Measurements from ENCODE around the gene RFXAP. TPM values are rescaled to one million over a fixed set of nuclear protein-coding genes. Genes with fewer than 3 reads are reported as not detected.

Gene RFXAP
- total and polyA plus RNA-seq, 2 of the 4 experiments (the other 2 are of a cell fraction), result 0.54 to 2.7 TPM

GRCh38 chr13:36796052-36796451 is 23.0 kb upstream of the RFXAP start:
- POLR2A ChIA-PET (ENCODE audit: unreplicated experiment), result no interaction called here
- H2AK5ac ChIP-seq (ENCODE audit: low read depth, low read length), result no peak overlapping the region
- no peak overlapping the region for H4K91ac ChIP-seq (ENCODE audit: insufficient read depth, low read depth, low read length)
- H3K56ac ChIP-seq (ENCODE audit: extremely low read depth, insufficient read depth, low read length), result no peak overlapping the region
- CTCF ChIA-PET, result no interaction called here
- ATAC-seq (ENCODE audit: low read depth), result no peak
- no peak overlapping the region for H3K4ac ChIP-seq (ENCODE audit: low read depth, low read length)
- H2BK15ac ChIP-seq (ENCODE audit: low read depth, low read length), result no peak overlapping the region
- H4K20me1 ChIP-seq (ENCODE audit: insufficient read depth, low read length), result no peaks in the 10 kb centered on the region
- H3K4me1 ChIP-seq (ENCODE audit: control insufficient read depth, insufficient read depth, low read length), result no peaks in the 10 kb centered on the region
- BruUV-seq (replicated peaks), result no TSS peak
- no peak overlapping the region for H3K23ac ChIP-seq (ENCODE audit: low read depth, low read length)
- no peak overlapping the region for H4K8ac ChIP-seq (ENCODE audit: low read depth in 2 of 2, low read length in 2 of 2)
- no peak overlapping the region for H3K9ac ChIP-seq (ENCODE audit: low read depth, low read length)
- H3K27me3 ChIP-seq (ENCODE audit: control insufficient read depth, insufficient read depth, low read length), result no peaks in the 10 kb centered on the region; the same call in none of the 2 replicates
- H3K4me3 ChIP-seq (ENCODE audit: insufficient read depth, low read depth, low read length), result no peak overlapping the region
- H2BK120ac ChIP-seq (ENCODE audit: low read depth, low read length), result no peak overlapping the region
- no peak overlapping the region for H3K14ac ChIP-seq (replicated peaks; ENCODE audit: low read depth, low read length)
- intact Hi-C loops (cut with micrococcal nuclease), result no loop called here
- dilution Hi-C loops (cut with HindIII; ENCODE audit: low sequenced_read_pairs, unreplicated experiment), result no loop called here
- H2AK9ac ChIP-seq (replicated peaks; ENCODE audit: low read depth, low read length, poor library complexity), result no peak overlapping the region
- no peaks in the 10 kb centered on the region for H3K9me3 ChIP-seq (ENCODE audit: control insufficient read depth, insufficient read depth, low read length)
- DNase-seq, result no peak
- WGBS, 2 experiments (ENCODE audit: extremely low coverage in 2 of 2, insufficient read length in 1 of 2), result no CpG with 5 or more reads among the region's 3 CpGs
- no peak for TF ChIP-seq RCOR1 (IDR thresholded peaks at IDR 0.05; ENCODE audit: insufficient replicate concordance, low read length)
- no peak for TF ChIP-seq MAFK (IDR thresholded peaks at IDR 0.05; ENCODE audit: low read depth, low read length)
- TF ChIP-seq MAZ (IDR thresholded peaks at IDR 0.05; ENCODE audit: borderline replicate concordance, low read depth, low read length), result no peak
- no peak for TF ChIP-seq NFE2L2 (IDR thresholded peaks at IDR 0.05; ENCODE audit: low read depth, low read length)
- no peak for TF ChIP-seq SMC3 (IDR thresholded peaks at IDR 0.05; ENCODE audit: low read depth, low read length)
- H2BK5ac ChIP-seq (ENCODE audit: low read depth, low read length, poor library complexity, severe bottlenecking), result no peak overlapping the region
- H3K18ac ChIP-seq (ENCODE audit: low read depth, low read length), result no peak overlapping the region
- H3K27ac ChIP-seq (ENCODE audit: insufficient read depth, low read length), result no peak overlapping the region
- no peaks in the 10 kb centered on the region for H3K79me1 ChIP-seq (ENCODE audit: low read depth in 1 of 2, low read length in 2 of 2)
- no peaks in the 10 kb centered on the region for H3K9me1 ChIP-seq (ENCODE audit: insufficient read depth, low read length)
- H3K4me2 ChIP-seq (ENCODE audit: low read depth, low read length), result no peak overlapping the region
- H2BK20ac ChIP-seq (ENCODE audit: low read depth, low read length), result no peak overlapping the region
- H4K5ac ChIP-seq (ENCODE audit: low read depth, low read length), result no peak overlapping the region
- in situ Hi-C loops (cut with MboI; ENCODE audit: low sequenced_read_pairs), result no loop called here
- no peak overlapping the region for H2AFZ ChIP-seq (replicated peaks; ENCODE audit: low read length, poor library complexity)
- H3K36me3 ChIP-seq (ENCODE audit: control insufficient read depth, insufficient read depth, low read length), result no peaks in the 10 kb centered on the region

Data from IMR-90 (cell line).